ENCODE results near the gene HCK.

Gene HCK

GRCh38 chr20:32079655-32080109, 27.6 kb downstream of the HCK start:
- DNase-seq, result no peak
- no peak for TF ChIP-seq POLR2A (IDR thresholded peaks at IDR 0.05; ENCODE audit: low read length)
- TF ChIP-seq GATA1 (IDR thresholded peaks at IDR 0.05; ENCODE audit: low read depth, low read length), result no peak

GRCh38 chr20:32080783-32081182, 28.7 kb downstream of the HCK start:
- TF ChIP-seq GATA1 (IDR thresholded peaks at IDR 0.05; ENCODE audit: low read depth, low read length) (no peak), POLR2A (IDR thresholded peaks at IDR 0.05; ENCODE audit: low read length) (no peak)
- no peak for DNase-seq

GRCh38 chr20:32083469-32083868, 31.4 kb downstream of the HCK start:
- no peak for TF ChIP-seq POLR2A (IDR thresholded peaks at IDR 0.05; ENCODE audit: low read length)
- no peak for TF ChIP-seq GATA1 (IDR thresholded peaks at IDR 0.05; ENCODE audit: low read depth, low read length)
- DNase-seq, result no peak

- no peak for TF ChIP-seq POLR2A (IDR thresholded peaks at IDR 0.05; ENCODE audit: low read length)
- no peak for TF ChIP-seq GATA1 (IDR thresholded peaks at IDR 0.05; ENCODE audit: low read depth, low read length)
- DNase-seq, result no peak
Observed at GRCh38 chr20:32087070-32087469, 35.0 kb downstream of the HCK start.

GRCh38 chr20:32088759-32089158, 36.7 kb downstream of the HCK start:
- TF ChIP-seq POLR2A (IDR thresholded peaks at IDR 0.05; ENCODE audit: low read length) (no peak), GATA1 (IDR thresholded peaks at IDR 0.05; ENCODE audit: low read depth, low read length) (no peak)

GRCh38 chr20:32089637-32090362, 37.8 kb downstream of the HCK start:
- no peak for TF ChIP-seq GATA1 (IDR thresholded peaks at IDR 0.05; ENCODE audit: low read depth, low read length)
- no peak for TF ChIP-seq POLR2A (IDR thresholded peaks at IDR 0.05; ENCODE audit: low read length)
- no peak for DNase-seq

More at GRCh38 chr20:32088759-32089158, 36.7 kb downstream of the HCK start:
- no peak for DNase-seq

- TF ChIP-seq POLR2A (IDR thresholded peaks at IDR 0.05; ENCODE audit: low read length) (no peak), GATA1 (IDR thresholded peaks at IDR 0.05; ENCODE audit: low read depth, low read length) (no peak)
Observed at GRCh38 chr20:32091888-32092346, 39.9 kb downstream of the HCK start.

GRCh38 chr20:32098786-32099185, 46.7 kb downstream of the HCK start:
- no peak for DNase-seq
- TF ChIP-seq POLR2A (IDR thresholded peaks at IDR 0.05; ENCODE audit: low read length) (no peak), GATA1 (IDR thresholded peaks at IDR 0.05; ENCODE audit: low read depth, low read length) (no peak)

More at GRCh38 chr20:32091888-32092346, 39.9 kb downstream of the HCK start:
- DNase-seq, result peak; percentile 65 to 80

- TF ChIP-seq POLR2A (IDR thresholded peaks at IDR 0.05; ENCODE audit: low read length) (no peak), GATA1 (IDR thresholded peaks at IDR 0.05; ENCODE audit: low read depth, low read length) (no peak)
- no peak for DNase-seq
Observed at GRCh38 chr20:32108814-32109391, 56.9 kb downstream of the HCK start.

GRCh38 chr20:32109392-32110172, 57.5 kb downstream of the HCK start, which contains the start of gene TM9SF4:
Gene TM9SF4, plus strand, starts transcription at chr20:32109714. Its CDS starts 27 bp downstream, at chr20:32109741.
- DNase-seq, result peak; percentile 95 to 97
- TF ChIP-seq POLR2A (IDR thresholded peaks at IDR 0.05; ENCODE audit: low read length) (peak; percentile 88), GATA1 (IDR thresholded peaks at IDR 0.05; ENCODE audit: low read depth, low read length) (no peak)

- DNase-seq, result no peak
- TF ChIP-seq POLR2A (IDR thresholded peaks at IDR 0.05; ENCODE audit: low read length) (no peak), GATA1 (IDR thresholded peaks at IDR 0.05; ENCODE audit: low read depth, low read length) (no peak)
Observed at GRCh38 chr20:32110173-32110704, 58.2 kb downstream of the HCK start.

GRCh38 chr20:32110727-32111126, 58.7 kb downstream of the HCK start:
- DNase-seq, result no peak
- TF ChIP-seq GATA1 (IDR thresholded peaks at IDR 0.05; ENCODE audit: low read depth, low read length), result no peak
- TF ChIP-seq POLR2A (IDR thresholded peaks at IDR 0.05; ENCODE audit: low read length), result no peak

GRCh38 chr20:32111156-32111686, 59.2 kb downstream of the HCK start:
- TF ChIP-seq GATA1 (IDR thresholded peaks at IDR 0.05; ENCODE audit: low read depth, low read length) (no peak), POLR2A (IDR thresholded peaks at IDR 0.05; ENCODE audit: low read length) (no peak)
- DNase-seq, result no peak

Measured in erythroblast (primary cell).